ENCODE data around the gene SDK2.

The SDK2 gene

GRCh38 chr17:73354423-73355284 lies 289.6 kb downstream of the SDK2 start:
- no peak for DNase-seq (ENCODE audit: extremely low read depth, low read depth)
- TF ChIP-seq CTCF (IDR thresholded peaks at IDR 0.05; ENCODE audit: low read depth, low read length): no peak

GRCh38 chr17:73352261-73352660 lies 292.0 kb downstream of the SDK2 start:
- DNase-seq (ENCODE audit: extremely low read depth, low read depth): no peak
- TF ChIP-seq CTCF (IDR thresholded peaks at IDR 0.05; ENCODE audit: low read depth, low read length): no peak

GRCh38 chr17:73351764-73352163 lies 292.5 kb downstream of the SDK2 start:
- DNase-seq (ENCODE audit: extremely low read depth, low read depth): no peak
- no peak for TF ChIP-seq CTCF (IDR thresholded peaks at IDR 0.05; ENCODE audit: low read depth, low read length)

GRCh38 chr17:73350864-73351263 lies 293.4 kb downstream of the SDK2 start:
- TF ChIP-seq CTCF (IDR thresholded peaks at IDR 0.05; ENCODE audit: low read depth, low read length): no peak
- DNase-seq (ENCODE audit: extremely low read depth, low read depth): no peak

GRCh38 chr17:73349647-73350046 lies 294.6 kb downstream of the SDK2 start:
- TF ChIP-seq CTCF (IDR thresholded peaks at IDR 0.05; ENCODE audit: low read depth, low read length): no peak
- DNase-seq (ENCODE audit: extremely low read depth, low read depth): no peak

GRCh38 chr17:73349138-73349537 lies 295.1 kb downstream of the SDK2 start:
- TF ChIP-seq CTCF (IDR thresholded peaks at IDR 0.05; ENCODE audit: low read depth, low read length): no peak
- DNase-seq (ENCODE audit: extremely low read depth, low read depth): no peak

- TF ChIP-seq CTCF (IDR thresholded peaks at IDR 0.05; ENCODE audit: low read depth, low read length): no peak
- DNase-seq (ENCODE audit: extremely low read depth, low read depth): no peak
These were observed 295.5 kb downstream of the SDK2 start for GRCh38 chr17:73348829-73349095.
